GM19324 (cell line): ENCODE results near the gene CCDC183.
A peak's percentile ranks its signal among the peaks of the same experiment; 100 is the strongest.

Experiments
- ATAC-seq: cut with Tn5 transposase; IDR thresholded peaks from one replicate; pipeline ENCODE4 v1.9.1; 2021; ENCODE audit warnings: mild to moderate bottlenecking, moderate library complexity; ENCODE audit not compliant: unreplicated experiment, low FRiP score

The CCDC183 gene

GRCh38 chr9:136847826-136848392 lies 51.8 kb downstream of the CCDC183 start:
- no peak for ATAC-seq

- ATAC-seq: no peak
Measured at GRCh38 chr9:136848393-136849037, 52.4 kb downstream of the CCDC183 start.

- peak; percentile 84 for ATAC-seq
Measured at GRCh38 chr9:136849038-136849959, 53.2 kb downstream of the CCDC183 start, which contains the start of gene PHPT1. Gene PHPT1 (plus strand): TSS chr9:136849409. CDS start chr9:136849431, 22 bp downstream.

- no peak for ATAC-seq
Measured at GRCh38 chr9:136849960-136850865, 54.1 kb downstream of the CCDC183 start.

- ATAC-seq: no peak
Measured at GRCh38 chr9:136850866-136851775, 55.0 kb downstream of the CCDC183 start.

- ATAC-seq: no peak
Measured at GRCh38 chr9:136851941-136852663, 56.0 kb downstream of the CCDC183 start, which contains the start of gene MAMDC4. Gene MAMDC4 (plus strand): TSS chr9:136852346. CDS start chr9:136852417, 71 bp downstream.

GRCh38 chr9:136852664-136853595 lies 56.8 kb downstream of the CCDC183 start:
- no peak for ATAC-seq

- ATAC-seq: no peak
Measured at GRCh38 chr9:136853596-136854112, 57.5 kb downstream of the CCDC183 start.

GRCh38 chr9:136854113-136854841 lies 58.1 kb downstream of the CCDC183 start:
- no peak for ATAC-seq

- ATAC-seq: no peak
Measured at GRCh38 chr9:136854842-136855460, 58.8 kb downstream of the CCDC183 start.

- ATAC-seq: no peak
Measured at GRCh38 chr9:136855461-136856078, 59.4 kb downstream of the CCDC183 start.

GRCh38 chr9:136856079-136856476 lies 59.9 kb downstream of the CCDC183 start:
- ATAC-seq: no peak

- ATAC-seq: no peak
Measured at GRCh38 chr9:136856541-136857141, 60.5 kb downstream of the CCDC183 start.

- ATAC-seq: no peak
Measured at GRCh38 chr9:136857166-136857565, 61.0 kb downstream of the CCDC183 start.
